GM13976 (cell line): ENCODE results near the gene CNOT6.

ENCODE experiments used
- DNase-seq: peaks from one replicate; pipeline ENCODE4 v3.0.0; 2012; ENCODE audit warnings: low spot score
- in situ Hi-C: fragments of 300-500 bp; cut with MboI; formaldehyde crosslinking; loops from one replicate; pipeline ENCODE4 v1.12.0; 2022; ENCODE audit warnings: low sequenced_read_pairs, mixed read lengths, inconsistent platforms; ENCODE audit not compliant: unreplicated experiment
- TF ChIP-seq, protein P1 (sequence below): IDR thresholded peaks from 2 replicates; pipeline ENCODE4 v1.5.1; 2012; ENCODE audit warnings: borderline replicate concordance, mild to moderate bottlenecking; ENCODE audit not compliant: insufficient read depth; ENCODE audit errors: extremely low read depth, missing control alignments, control extremely low read depth

The CNOT6 gene

DNA sequence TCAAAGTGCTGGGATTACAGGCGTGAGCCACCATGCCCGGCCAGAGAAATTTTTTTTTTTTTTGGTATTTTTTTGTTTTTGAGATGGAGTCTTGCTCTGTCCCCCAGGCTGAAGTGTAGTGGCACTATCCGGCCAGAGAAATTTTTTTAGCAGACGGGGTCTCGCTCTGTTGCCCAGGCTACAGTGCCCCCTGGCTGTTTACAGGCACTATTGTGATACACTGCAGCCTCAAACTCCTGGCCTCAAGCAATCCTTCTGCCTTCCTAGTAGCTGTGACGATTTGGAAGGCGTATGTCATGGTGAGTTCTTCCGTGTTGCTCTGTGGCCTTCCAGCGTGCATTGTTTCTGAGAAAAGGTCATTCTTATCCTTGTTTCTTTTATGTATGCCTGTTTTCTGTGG is 47.5 kb downstream of the CNOT6 start:
- no peak for DNase-seq
- TF ChIP-seq, protein P1, sequence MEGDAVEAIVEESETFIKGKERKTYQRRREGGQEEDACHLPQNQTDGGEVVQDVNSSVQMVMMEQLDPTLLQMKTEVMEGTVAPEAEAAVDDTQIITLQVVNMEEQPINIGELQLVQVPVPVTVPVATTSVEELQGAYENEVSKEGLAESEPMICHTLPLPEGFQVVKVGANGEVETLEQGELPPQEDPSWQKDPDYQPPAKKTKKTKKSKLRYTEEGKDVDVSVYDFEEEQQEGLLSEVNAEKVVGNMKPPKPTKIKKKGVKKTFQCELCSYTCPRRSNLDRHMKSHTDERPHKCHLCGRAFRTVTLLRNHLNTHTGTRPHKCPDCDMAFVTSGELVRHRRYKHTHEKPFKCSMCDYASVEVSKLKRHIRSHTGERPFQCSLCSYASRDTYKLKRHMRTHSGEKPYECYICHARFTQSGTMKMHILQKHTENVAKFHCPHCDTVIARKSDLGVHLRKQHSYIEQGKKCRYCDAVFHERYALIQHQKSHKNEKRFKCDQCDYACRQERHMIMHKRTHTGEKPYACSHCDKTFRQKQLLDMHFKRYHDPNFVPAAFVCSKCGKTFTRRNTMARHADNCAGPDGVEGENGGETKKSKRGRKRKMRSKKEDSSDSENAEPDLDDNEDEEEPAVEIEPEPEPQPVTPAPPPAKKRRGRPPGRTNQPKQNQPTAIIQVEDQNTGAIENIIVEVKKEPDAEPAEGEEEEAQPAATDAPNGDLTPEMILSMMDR: no peak
- in situ Hi-C loops: no loop called here

DNA sequence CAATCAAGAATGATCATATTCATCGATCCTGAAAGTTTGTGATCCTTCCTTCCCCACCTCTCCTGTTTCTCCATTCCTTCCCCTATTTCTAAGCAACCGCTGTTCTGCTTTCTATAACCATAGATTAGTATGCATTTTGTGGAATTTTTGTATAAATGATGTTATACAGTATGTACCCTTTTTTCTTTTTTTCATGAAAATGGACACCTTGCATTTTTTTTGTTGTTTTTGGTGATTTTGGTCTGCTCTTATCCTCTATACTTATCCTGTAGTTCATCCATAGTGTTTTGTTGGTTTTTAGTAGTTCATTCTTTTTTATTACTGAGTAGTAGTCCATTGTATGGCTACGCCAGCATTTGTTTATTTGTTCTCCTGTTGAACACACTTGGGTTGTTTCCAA is 51.1 kb downstream of the CNOT6 start:
- in situ Hi-C loops: no loop called here
- DNase-seq: no peak
- TF ChIP-seq, protein P1: no peak

DNA sequence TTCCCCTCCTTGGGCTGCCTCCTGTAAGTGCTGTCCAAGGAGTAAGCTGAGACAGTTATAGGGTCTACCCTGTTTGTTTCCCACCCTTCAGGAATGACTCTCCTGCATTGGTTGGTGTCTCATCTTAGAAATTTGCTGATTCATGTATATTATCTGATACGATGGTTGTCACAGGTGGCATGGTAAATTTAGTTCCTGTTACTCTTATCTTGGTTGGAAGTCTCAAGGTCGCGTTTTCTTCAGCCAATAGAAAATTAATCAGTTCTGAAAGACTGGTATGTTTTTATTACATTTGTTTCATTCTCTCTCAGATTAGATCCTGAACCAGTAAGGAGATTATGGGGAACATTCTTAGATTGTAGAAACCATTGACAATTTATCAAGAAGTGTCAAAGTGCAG is 54.4 kb downstream of the CNOT6 start:
- no peak for DNase-seq
- TF ChIP-seq, protein P1: no peak
- in situ Hi-C loops: no loop called here

DNA sequence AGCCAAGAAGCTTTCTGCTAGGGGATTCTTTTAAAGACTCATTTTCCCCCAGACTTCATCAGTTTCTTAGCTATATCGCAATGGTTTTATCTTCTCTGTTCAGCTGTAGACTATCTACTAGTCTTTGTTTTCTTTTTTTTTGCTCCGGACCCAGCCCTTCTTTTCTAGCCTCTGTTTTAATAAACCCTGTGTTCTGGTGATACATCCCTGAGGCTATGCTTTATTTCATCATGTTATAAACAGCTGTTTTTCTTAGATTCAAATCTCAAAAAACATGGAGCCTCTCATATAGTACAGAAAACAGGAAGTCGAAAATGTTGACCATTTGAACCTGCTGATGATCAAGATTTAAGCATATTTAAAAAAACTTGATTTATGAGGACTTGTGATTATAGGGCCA is 59.4 kb downstream of the CNOT6 start:
- no peak for DNase-seq
- in situ Hi-C loops: no loop called here
- TF ChIP-seq, protein P1: no peak

DNA sequence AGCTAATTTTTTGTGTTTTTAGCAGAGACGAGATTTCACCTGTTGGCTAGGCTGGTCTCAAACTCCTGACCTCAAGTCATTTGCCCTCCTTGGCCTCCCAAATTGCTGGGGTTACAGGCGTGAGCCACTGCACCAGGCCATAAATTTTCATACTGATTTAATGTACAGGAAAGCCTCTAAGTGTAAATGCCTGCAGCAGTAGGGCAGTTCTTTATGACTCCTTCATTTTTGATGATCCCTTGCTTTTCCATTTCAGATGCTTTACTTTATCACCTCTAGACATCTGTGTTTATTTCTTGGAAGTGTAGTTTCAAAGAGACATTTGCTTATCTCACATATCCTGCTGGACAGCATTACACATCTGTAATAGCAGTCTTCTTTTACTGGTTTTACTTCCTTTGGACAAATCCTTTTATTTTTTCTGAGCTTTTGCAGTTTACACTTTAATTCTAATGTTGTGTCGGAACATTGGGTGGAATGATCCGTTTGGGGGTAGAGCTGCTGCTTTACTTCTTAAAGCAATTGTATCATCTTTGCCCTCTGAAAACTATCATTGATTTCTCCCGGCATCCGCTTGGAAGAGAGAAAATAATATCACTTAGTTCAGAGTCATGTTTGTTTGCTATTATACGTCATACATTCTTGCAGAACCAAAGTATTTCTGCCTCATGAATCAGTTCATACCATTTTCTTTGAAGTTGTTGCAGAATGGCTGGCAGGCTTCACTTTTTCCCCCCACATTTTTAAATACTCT is 61.2 kb downstream of the CNOT6 start:
- no peak for DNase-seq
- in situ Hi-C loops: no loop called here
- TF ChIP-seq, protein P1: no peak

DNA sequence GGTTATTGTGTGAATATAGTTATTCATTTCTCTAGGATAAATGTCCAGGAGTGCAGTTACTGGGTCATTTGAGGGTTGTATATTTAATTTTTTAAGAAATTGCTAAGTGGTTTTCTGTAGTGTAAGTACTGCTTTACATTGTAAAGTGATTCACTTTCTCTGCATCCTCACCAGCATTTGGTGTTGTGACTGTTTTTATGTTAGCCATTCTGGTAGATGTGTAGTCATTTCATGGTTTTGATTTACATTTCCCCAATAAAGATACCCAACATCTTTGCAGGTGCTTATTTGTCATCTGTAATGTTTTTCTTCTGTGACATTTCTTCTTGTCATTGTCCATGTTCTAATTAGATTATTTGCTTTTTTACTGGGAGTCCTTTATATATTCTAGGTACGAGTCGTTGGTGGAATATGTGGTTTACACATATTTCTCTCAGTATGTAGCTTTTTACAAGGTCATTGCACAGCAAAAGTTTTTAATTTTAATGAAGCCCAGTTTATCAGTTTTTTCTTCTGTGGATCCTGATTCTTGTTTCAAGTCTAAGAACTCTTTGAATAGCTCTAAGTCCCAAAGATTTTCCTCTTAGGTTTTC is 63.1 kb downstream of the CNOT6 start:
- TF ChIP-seq, protein P1: no peak
- in situ Hi-C loops: no loop called here
- DNase-seq: no peak
